CD4-positive, alpha-beta T cell treated with Interleukin-15 for 4 hours (primary cell): ENCODE data around the gene SPRTN.
"Not testable (repeated sequence)": the region's sequence is repeated elsewhere in the genome, so short reads cannot be mapped to it uniquely, and the experiment has no call there.

Source experiments
- DNase-seq: peaks from one replicate; pipeline ENCODE4 v3.0.0-alpha.2; 2020; ENCODE audit warnings: low spot score

SPRTN gene

GRCh38 chr1:231337043-231337471 is 1.0 kb upstream of the SPRTN start:
- DNase-seq, result no peak

GRCh38 chr1:231337472-231338269 is 422 bp upstream of the SPRTN start, which contains the start of gene EXOC8:
Gene EXOC8 (minus strand): TSS chr1:231337852. CDS start chr1:231337745, 107 bp downstream.
- peak; percentile 98 for DNase-seq

- DNase-seq, result no peak
These were observed 2.4 kb downstream of the SPRTN start for GRCh38 chr1:231340328-231341013.

- DNase-seq, result no peak
These were observed 9.9 kb downstream of the SPRTN start for GRCh38 chr1:231347961-231348360.

- no peak for DNase-seq
These were observed 10.3 kb downstream of the SPRTN start for GRCh38 chr1:231348442-231348841.

GRCh38 chr1:231348856-231349255 is 10.8 kb downstream of the SPRTN start:
- DNase-seq, result not testable (repeated sequence)

- no peak for DNase-seq
These were observed 13.7 kb downstream of the SPRTN start for GRCh38 chr1:231351816-231352215.

- no peak for DNase-seq
These were observed 15.0 kb downstream of the SPRTN start for GRCh38 chr1:231353086-231353485.

GRCh38 chr1:231354330-231355020 is 16.4 kb downstream of the SPRTN start:
- DNase-seq, result no peak

GRCh38 chr1:231355171-231355570 is 17.1 kb downstream of the SPRTN start:
- no peak for DNase-seq

- no peak for DNase-seq
These were observed 19.2 kb downstream of the SPRTN start for GRCh38 chr1:231357187-231357772.

- DNase-seq, result peak; percentile 64
These were observed 19.8 kb downstream of the SPRTN start for GRCh38 chr1:231357831-231358354.

- no peak for DNase-seq
These were observed 21.0 kb downstream of the SPRTN start for GRCh38 chr1:231359113-231359512.

GRCh38 chr1:231362325-231362724 is 24.2 kb downstream of the SPRTN start:
- no peak for DNase-seq

GRCh38 chr1:231363624-231364023 is 25.5 kb downstream of the SPRTN start:
- no peak for DNase-seq

- no peak for DNase-seq
These were observed 26.1 kb downstream of the SPRTN start for GRCh38 chr1:231364192-231364591.

- DNase-seq, result no peak
These were observed 31.2 kb downstream of the SPRTN start for GRCh38 chr1:231369282-231369681.

- no peak for DNase-seq
These were observed 34.4 kb downstream of the SPRTN start for GRCh38 chr1:231372501-231372900.

- DNase-seq, result no peak
These were observed 36.3 kb downstream of the SPRTN start for GRCh38 chr1:231374394-231374793.

- DNase-seq, result no peak
These were observed 38.0 kb downstream of the SPRTN start for GRCh38 chr1:231376101-231376500.

GRCh38 chr1:231376875-231377549 is 38.9 kb downstream of the SPRTN start:
- DNase-seq, result no peak

- DNase-seq, result no peak
These were observed 43.6 kb downstream of the SPRTN start for GRCh38 chr1:231381729-231382128.
